Measurements from ENCODE around the gene CTSC. TPM values are rescaled to one million over a fixed set of nuclear protein-coding genes. Genes with fewer than 3 reads are reported as not detected.

The CTSC gene
- total and polyA plus RNA-seq, 9 of the 15 experiments (the other 6 are each of a cell fraction or from before 2014, with no cell fraction given) = 113 to 403 (median 187) TPM

DNA sequence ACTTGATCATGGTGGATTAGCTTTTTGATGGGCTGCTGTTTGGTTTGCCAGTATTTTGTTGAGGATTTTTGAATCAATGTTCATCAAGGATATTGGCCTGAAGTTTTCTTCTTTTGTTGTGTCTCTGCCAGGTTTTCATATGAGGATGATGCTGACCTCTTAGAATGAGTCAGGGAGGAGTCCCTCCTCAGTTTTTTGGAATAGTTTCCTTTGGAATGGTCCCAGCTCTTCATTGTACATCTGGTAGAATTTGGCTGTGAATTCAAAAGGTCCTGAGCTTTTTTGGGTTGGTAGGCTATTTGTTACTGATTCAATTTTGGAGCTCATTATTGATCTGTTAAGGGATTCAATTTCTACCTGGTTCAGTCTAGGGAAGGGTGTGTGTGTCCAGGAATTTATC lies 78.1 kb downstream of the CTSC start:
- in situ Hi-C loops (cut with MboI) = no loop called here
- Histone ChIP-seq H3K4me1 (replicated peaks in 1 of 2; ENCODE audit: control insufficient read depth in 2 of 2, insufficient read depth in 2 of 2, low read length in 2 of 2) (no peaks in the 10 kb centered on the region), H4K20me1 (replicated peaks; ENCODE audit: control insufficient read depth, insufficient read depth, low read length) (no peaks in the 10 kb centered on the region), H3K27ac (ENCODE audit: extremely low read depth, low read depth, low read length) (no peak overlapping the region), H3K9me3 (replicated peaks; ENCODE audit: control insufficient read depth, insufficient read depth, low read depth, low read length) (0 out of 2 replicates have a peak, but pooled peaks cover 2% of the 10 kb centered on the region), H3K9me1 (ENCODE audit: control insufficient read depth, insufficient read depth, low read length) (no peaks in the 10 kb centered on the region), H3K9ac (ENCODE audit: insufficient read depth in 1 of 2, low read depth in 2 of 2, low read length in 2 of 2) (no peak overlapping the region), H3K4me2 (ENCODE audit: insufficient read depth, low read length) (no peak overlapping the region), H3K79me2 (ENCODE audit: control insufficient read depth, insufficient read depth, low read length) (no peaks in the 10 kb centered on the region), H2AFZ (ENCODE audit: low read depth, low read length) (no peak overlapping the region), H3K27me3 (ENCODE audit: control insufficient read depth in 2 of 2, insufficient read depth in 2 of 2, low read length in 2 of 2) (no peaks in the 10 kb centered on the region), H3K36me3 (ENCODE audit: control insufficient read depth, insufficient read depth, low read length) (peaks cover 7% of the 10 kb centered on the region; the same call in 2 of the 3 replicates), H3K4me3 (no peak overlapping the region)
- intact Hi-C loops (cut with micrococcal nuclease) = no loop called here
- ATAC-seq = no peak
- ChIA-PET POLR2A (no interaction called here), CTCF (ENCODE audit: low intra/inter-chr PET ratio) (no interaction called here)
- BruUV-seq (replicated peaks) = no TSS peak
- DNase-seq (ENCODE audit: extremely low read depth in 1 of 4, low spot score in 3 of 4) = no peak
- FAIRE-seq = no peak
- no peak for TF ChIP-seq MTF1 (CRISPR knock-in tag; IDR thresholded peaks at IDR 0.05; ENCODE audit: borderline replicate concordance)
- no peak for TF ChIP-seq ETV5 (CRISPR knock-in tag; IDR thresholded peaks at IDR 0.05; ENCODE audit: low read depth)
- no peak for TF ChIP-seq ARID4B (CRISPR knock-in tag; IDR thresholded peaks at IDR 0.05)
- TF ChIP-seq FOXJ2 (tag; IDR thresholded peaks at IDR 0.05) = no peak
- no peak for TF ChIP-seq ZBTB12 (CRISPR knock-in tag; IDR thresholded peaks at IDR 0.05)
- TF ChIP-seq HDAC1 (IDR thresholded peaks at IDR 0.05) = no peak
- TF ChIP-seq SIX5 (IDR thresholded peaks at IDR 0.05; ENCODE audit: borderline replicate concordance in 1 of 2, insufficient read depth in 1 of 2, low read depth in 1 of 2, low read length in 2 of 2) = no peak
- TF ChIP-seq MEIS2 (IDR thresholded peaks at IDR 0.05; ENCODE audit: partially characterized antibody) = no peak
- no peak for TF ChIP-seq CTCF (IDR thresholded peaks at IDR 0.05 in 2 of 3, conservative IDR thresholded peaks at IDR 0.05 in 1 of 3; ENCODE audit: insufficient read depth in 2 of 3, low read depth in 1 of 3, low read length in 3 of 3)
- no peak for TF ChIP-seq LCOR (CRISPR knock-in tag; IDR thresholded peaks at IDR 0.05)
- TF ChIP-seq NONO (IDR thresholded peaks at IDR 0.05; ENCODE audit: low read depth in 2 of 2, low read length in 1 of 2) = no peak
- TF ChIP-seq ILK (tag; IDR thresholded peaks at IDR 0.05; ENCODE audit: borderline replicate concordance, low read depth) = no peak
- no peak for TF ChIP-seq KAT2B (IDR thresholded peaks at IDR 0.05; ENCODE audit: low read depth, low read length)
- TF ChIP-seq BCOR (IDR thresholded peaks at IDR 0.05) = no peak
- no peak for TF ChIP-seq TCF3 (CRISPR knock-in tag; IDR thresholded peaks at IDR 0.05)

All from K562 (cell line).